WTC11 (cell line): ENCODE results near the gene PRR13. TPM values are rescaled to one million over a fixed set of nuclear protein-coding genes. Genes with fewer than 3 reads are reported as not detected.

ENCODE experiments used
- ATAC-seq: fragments of 200-7000 bp; cut with Tn5 transposase; 2 replicates; pipeline ENCODE4 v1.10.0; 2021; ENCODE audit warnings: mild to moderate bottlenecking, moderate library complexity
- CTCF ChIA-PET: fragments of 300-600 bp; sonication (Branson Sonifier 250); formaldehyde crosslinking; loops from one replicate; lab custom pipeline; 2021; ENCODE audit warnings: antibody characterized with exemption; lab: Charles Lee
- POLR2A ChIA-PET: fragments of 350-600 bp; sonication (Branson Sonifier 250); formaldehyde crosslinking; loops from one replicate; lab custom pipeline; 2021; ENCODE audit warnings: antibody characterized with exemption; lab: Charles Lee
- DNase-seq: peaks from one replicate; pipeline ENCODE4 v3.0.0; 2021; ENCODE audit warnings: low spot score
- H3K27ac Mint-ChIP-seq: 2 replicates; pipeline ENCODE4 v1.8.0; 2021; ENCODE audit warnings: mixed read lengths
- H3K27me3 Mint-ChIP-seq: 2 replicates; pipeline ENCODE4 v1.8.0; 2021; ENCODE audit warnings: low read depth, mild to moderate bottlenecking, moderate library complexity, mixed read lengths
- H3K36me3 Mint-ChIP-seq: 2 replicates; pipeline ENCODE4 v1.8.0; 2021; ENCODE audit warnings: mixed read lengths
- H3K4me1 Mint-ChIP-seq: 2 replicates; pipeline ENCODE4 v1.8.0; 2022; ENCODE audit warnings: mixed read lengths
- H3K4me3 Mint-ChIP-seq: 2 replicates; pipeline ENCODE4 v1.8.0; 2021; ENCODE audit warnings: mild to moderate bottlenecking, moderate library complexity, mixed read lengths
- H3K9me3 Mint-ChIP-seq: 2 replicates; pipeline ENCODE4 v1.8.0; 2021; ENCODE audit warnings: mixed read lengths
- ATF2 ChIP-seq: sonication (generic); formaldehyde crosslinking; IDR thresholded peaks from 2 replicates; pipeline ENCODE4 v1.8.1; 2022; ENCODE audit warnings: low read depth, missing genetic modification reagents, borderline replicate concordance
- ELF4 ChIP-seq: sonication (generic); formaldehyde crosslinking; IDR thresholded peaks from 2 replicates; pipeline ENCODE4 v1.8.1; 2022; ENCODE audit warnings: low read depth, mild to moderate bottlenecking, moderate library complexity, missing genetic modification reagents
- ESRRA ChIP-seq: sonication (generic); formaldehyde crosslinking; IDR thresholded peaks from 2 replicates; pipeline ENCODE4 v1.8.1; 2022; ENCODE audit warnings: mild to moderate bottlenecking, missing genetic modification reagents, borderline replicate concordance
- GABPB1 ChIP-seq: sonication (generic); formaldehyde crosslinking; IDR thresholded peaks from 2 replicates; pipeline ENCODE4 v1.8.1; 2023; ENCODE audit warnings: mild to moderate bottlenecking, missing genetic modification reagents
- GTF2I ChIP-seq: fragments of 250-450 bp; sonication (Bioruptor Pico); conservative IDR thresholded peaks from 2 replicates; pipeline ENCODE4 v1.4.0; 2021; ENCODE audit warnings: mild to moderate bottlenecking
- RELA ChIP-seq: sonication (generic); formaldehyde crosslinking; IDR thresholded peaks from 2 replicates; pipeline ENCODE4 v1.8.1; 2022; ENCODE audit warnings: missing genetic modification reagents, mild to moderate bottlenecking, borderline replicate concordance
- SMAD4 ChIP-seq: sonication (generic); formaldehyde crosslinking; IDR thresholded peaks from 2 replicates; pipeline ENCODE4 v1.8.0; 2022; ENCODE audit warnings: mild to moderate bottlenecking, missing genetic modification reagents
- TEAD1 ChIP-seq: sonication (generic); formaldehyde crosslinking; IDR thresholded peaks from 2 replicates; pipeline ENCODE4 v1.8.0; 2022; ENCODE audit warnings: mild to moderate bottlenecking, missing genetic modification reagents
- TEAD4 ChIP-seq: sonication (generic); formaldehyde crosslinking; IDR thresholded peaks from 2 replicates; pipeline ENCODE4 v1.8.0; 2022; ENCODE audit warnings: mild to moderate bottlenecking, missing genetic modification reagents
- USF2 ChIP-seq: sonication (generic); formaldehyde crosslinking; IDR thresholded peaks from 2 replicates; pipeline ENCODE4 v1.8.1; 2023; ENCODE audit warnings: mild to moderate bottlenecking, missing genetic modification reagents, moderate library complexity
- ZBTB43 ChIP-seq: sonication (generic); formaldehyde crosslinking; IDR thresholded peaks from 2 replicates; pipeline ENCODE4 v1.8.1; 2023; ENCODE audit warnings: mild to moderate bottlenecking, missing genetic modification reagents
- ZNF671 ChIP-seq: fragments of 250-450 bp; sonication (Bioruptor Pico); IDR thresholded peaks from 2 replicates; pipeline ENCODE4 v1.8.0; 2021; ENCODE audit warnings: mild to moderate bottlenecking
- total RNA-seq: library from RNA; stranded (reverse); gene quantifications from 3 replicates; pipeline ENCODE4 v1.2.3, GENCODE V29; 2021
- TF ChIP-seq, protein P1 (sequence below): sonication (generic); formaldehyde crosslinking; IDR thresholded peaks from 2 replicates; pipeline ENCODE4 v1.8.0; 2023; ENCODE audit warnings: mild to moderate bottlenecking, missing genetic modification reagents
- TF ChIP-seq, protein P2 (sequence below): fragments of 250-450 bp; sonication (Bioruptor Pico); IDR thresholded peaks from 2 replicates; pipeline ENCODE4 v1.9.0; 2021; ENCODE audit warnings: mild to moderate bottlenecking

PRR13 gene
- total RNA-seq, 1 experiment from 2014 or later = 187 TPM

DNA sequence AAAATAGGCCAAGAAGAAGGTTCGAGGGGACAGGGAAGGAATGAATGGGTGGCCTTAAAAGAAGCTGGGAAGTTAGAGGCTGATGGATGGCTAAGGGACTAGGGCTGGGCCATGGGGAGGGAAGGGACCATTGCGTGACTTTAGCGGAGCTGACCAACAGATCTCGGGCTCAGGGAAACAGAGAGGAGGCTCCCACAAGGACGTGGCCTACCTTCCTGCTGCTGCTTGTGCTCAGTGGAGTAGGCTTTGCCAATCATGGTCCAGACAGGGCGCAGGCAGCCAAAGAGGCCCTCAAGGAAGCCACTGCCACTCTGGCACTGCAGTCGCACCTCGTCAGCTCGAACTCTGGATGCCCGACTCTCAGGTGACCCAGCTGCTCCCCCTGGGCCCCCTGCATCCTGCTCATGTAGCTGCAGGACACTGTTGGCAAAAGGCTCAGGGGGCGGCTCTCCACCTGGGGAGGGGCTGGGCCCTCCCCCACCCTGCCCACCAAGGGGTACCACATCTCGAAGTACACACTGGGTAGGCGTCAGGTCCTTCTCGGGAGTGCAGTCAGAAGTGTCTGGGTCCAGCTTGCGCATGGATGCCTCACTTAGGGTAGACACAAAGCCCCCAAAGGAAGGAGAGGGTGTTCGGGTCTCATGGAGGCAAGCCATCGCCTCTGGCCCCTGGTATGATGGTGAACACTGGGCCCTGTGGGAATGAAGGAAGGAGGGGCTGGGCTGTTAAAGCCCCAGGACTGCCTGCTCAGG lies 45.4 kb downstream of the PRR13 start:
- TF ChIP-seq RELA (CRISPR knock-in tag) (no peak), GABPB1 (CRISPR knock-in tag) (0 out of 2 replicates have a peak, but pooled peaks have one; percentile 13)
- peaks cover 28% of the 10 kb centered on the region for H3K36me3 Mint-ChIP-seq
- POLR2A ChIA-PET = interaction anchor here (1.2 kb wide), 1 partner anchor 14 kb away, joined by 3 read pairs; no protein-coding TSS in a partner anchor
- no peak overlapping the region for H3K4me3 Mint-ChIP-seq
- H3K27me3 Mint-ChIP-seq = no peaks in the 10 kb centered on the region
- DNase-seq (peak; percentile 4), ATAC-seq (no peak)
- H3K9me3 Mint-ChIP-seq = no peaks in the 10 kb centered on the region
- H3K4me1 Mint-ChIP-seq = peaks cover 9% of the 10 kb centered on the region
- CTCF ChIA-PET = no interaction called here
- no peak overlapping the region for H3K27ac Mint-ChIP-seq

- POLR2A ChIA-PET = no interaction called here
- Mint-ChIP-seq H3K36me3 (peaks cover 14% of the 10 kb centered on the region), H3K27me3 (no peaks in the 10 kb centered on the region), H3K27ac (no peak overlapping the region), H3K9me3 (no peaks in the 10 kb centered on the region), H3K4me3 (no peak overlapping the region), H3K4me1 (peaks cover 21% of the 10 kb centered on the region)
- CTCF ChIA-PET = interaction anchor here (0.6 to 1.4 kb wide), 5 partner anchors 13 to 1741 kb away, joined by 3 to 4 read pairs (median 4); partner anchors contain the start of gene AAAS
- TF ChIP-seq ZBTB43 (CRISPR knock-in tag) = no peak
- no peak for TF ChIP-seq SMAD4 (CRISPR knock-in tag)
- TF ChIP-seq, protein P1, sequence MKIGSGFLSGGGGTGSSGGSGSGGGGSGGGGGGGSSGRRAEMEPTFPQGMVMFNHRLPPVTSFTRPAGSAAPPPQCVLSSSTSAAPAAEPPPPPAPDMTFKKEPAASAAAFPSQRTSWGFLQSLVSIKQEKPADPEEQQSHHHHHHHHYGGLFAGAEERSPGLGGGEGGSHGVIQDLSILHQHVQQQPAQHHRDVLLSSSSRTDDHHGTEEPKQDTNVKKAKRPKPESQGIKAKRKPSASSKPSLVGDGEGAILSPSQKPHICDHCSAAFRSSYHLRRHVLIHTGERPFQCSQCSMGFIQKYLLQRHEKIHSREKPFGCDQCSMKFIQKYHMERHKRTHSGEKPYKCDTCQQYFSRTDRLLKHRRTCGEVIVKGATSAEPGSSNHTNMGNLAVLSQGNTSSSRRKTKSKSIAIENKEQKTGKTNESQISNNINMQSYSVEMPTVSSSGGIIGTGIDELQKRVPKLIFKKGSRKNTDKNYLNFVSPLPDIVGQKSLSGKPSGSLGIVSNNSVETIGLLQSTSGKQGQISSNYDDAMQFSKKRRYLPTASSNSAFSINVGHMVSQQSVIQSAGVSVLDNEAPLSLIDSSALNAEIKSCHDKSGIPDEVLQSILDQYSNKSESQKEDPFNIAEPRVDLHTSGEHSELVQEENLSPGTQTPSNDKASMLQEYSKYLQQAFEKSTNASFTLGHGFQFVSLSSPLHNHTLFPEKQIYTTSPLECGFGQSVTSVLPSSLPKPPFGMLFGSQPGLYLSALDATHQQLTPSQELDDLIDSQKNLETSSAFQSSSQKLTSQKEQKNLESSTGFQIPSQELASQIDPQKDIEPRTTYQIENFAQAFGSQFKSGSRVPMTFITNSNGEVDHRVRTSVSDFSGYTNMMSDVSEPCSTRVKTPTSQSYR (CRISPR knock-in tag) = no peak
- no peak for TF ChIP-seq ZNF671 (CRISPR knock-in tag)
- TF ChIP-seq ELF4 (CRISPR knock-in tag) = no peak
- TF ChIP-seq ESRRA (CRISPR knock-in tag) = no peak
- TF ChIP-seq ATF2 (CRISPR knock-in tag) = no peak
- no peak for TF ChIP-seq USF2 (CRISPR knock-in tag)
- TF ChIP-seq GABPB1 (CRISPR knock-in tag) = no peak
- TF ChIP-seq, protein P2, sequence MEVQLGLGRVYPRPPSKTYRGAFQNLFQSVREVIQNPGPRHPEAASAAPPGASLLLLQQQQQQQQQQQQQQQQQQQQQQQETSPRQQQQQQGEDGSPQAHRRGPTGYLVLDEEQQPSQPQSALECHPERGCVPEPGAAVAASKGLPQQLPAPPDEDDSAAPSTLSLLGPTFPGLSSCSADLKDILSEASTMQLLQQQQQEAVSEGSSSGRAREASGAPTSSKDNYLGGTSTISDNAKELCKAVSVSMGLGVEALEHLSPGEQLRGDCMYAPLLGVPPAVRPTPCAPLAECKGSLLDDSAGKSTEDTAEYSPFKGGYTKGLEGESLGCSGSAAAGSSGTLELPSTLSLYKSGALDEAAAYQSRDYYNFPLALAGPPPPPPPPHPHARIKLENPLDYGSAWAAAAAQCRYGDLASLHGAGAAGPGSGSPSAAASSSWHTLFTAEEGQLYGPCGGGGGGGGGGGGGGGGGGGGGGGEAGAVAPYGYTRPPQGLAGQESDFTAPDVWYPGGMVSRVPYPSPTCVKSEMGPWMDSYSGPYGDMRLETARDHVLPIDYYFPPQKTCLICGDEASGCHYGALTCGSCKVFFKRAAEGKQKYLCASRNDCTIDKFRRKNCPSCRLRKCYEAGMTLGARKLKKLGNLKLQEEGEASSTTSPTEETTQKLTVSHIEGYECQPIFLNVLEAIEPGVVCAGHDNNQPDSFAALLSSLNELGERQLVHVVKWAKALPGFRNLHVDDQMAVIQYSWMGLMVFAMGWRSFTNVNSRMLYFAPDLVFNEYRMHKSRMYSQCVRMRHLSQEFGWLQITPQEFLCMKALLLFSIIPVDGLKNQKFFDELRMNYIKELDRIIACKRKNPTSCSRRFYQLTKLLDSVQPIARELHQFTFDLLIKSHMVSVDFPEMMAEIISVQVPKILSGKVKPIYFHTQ (CRISPR knock-in tag) = no peak
- TF ChIP-seq TEAD4 = no peak
- no peak for TF ChIP-seq TEAD1
- TF ChIP-seq GTF2I (CRISPR knock-in tag) = no peak
- peak; percentile 5 for DNase-seq
- no peak for ATAC-seq
Observed at GRCh38 chr12:53489242-53489864, 47.8 kb downstream of the PRR13 start.
